Body of pancreas (tissue), 4 donors: ENCODE data around the gene CHCHD10.

Experiments used
- CTCF ChIP-seq, 7 experiments: fragments of 450-650 bp in 4 of 7; fragments of 200-600 bp in 3 of 7; sonication (generic) in 3 of 7; IDR thresholded peaks; one replicate each; pipeline ENCODE4 v1.5.1; 2016 to 2019; ENCODE audit warnings: antibody characterized with exemption in 7 of 7
- POLR2A ChIP-seq, 3 donors: fragments of 450-650 bp; IDR thresholded peaks; one replicate each; pipeline ENCODE4 v1.6.1; 2016; ENCODE audit warnings: antibody characterized with exemption in 3 of 3, mild to moderate bottlenecking in 2 of 3

- TF ChIP-seq CTCF (IDR thresholded peaks at IDR 0.05): no peak
- no peak for TF ChIP-seq POLR2A (IDR thresholded peaks at IDR 0.05)
These were observed 14.4 kb downstream of the CHCHD10 start for GRCh38 chr22:23753385-23753784.
